ENCODE measurements around the gene C1QA.

Gene C1QA

DNA sequence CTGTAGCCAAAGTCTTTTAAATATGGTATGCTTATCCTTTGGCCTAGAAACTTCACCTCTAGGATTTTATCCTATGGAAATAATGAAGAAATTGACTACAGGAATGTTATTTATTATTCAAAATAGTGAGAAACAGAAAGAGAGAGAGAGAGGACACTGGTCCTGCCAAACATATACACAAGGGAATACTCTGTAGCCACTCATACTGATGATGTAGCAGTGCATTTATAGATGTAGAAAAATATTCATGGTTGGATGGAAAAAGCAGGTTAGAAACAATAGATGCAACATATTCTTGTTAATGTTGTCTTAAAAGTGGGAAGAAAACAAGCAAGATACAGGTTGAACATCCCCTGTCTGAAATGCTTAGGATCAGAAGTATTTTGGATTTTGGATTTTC is 52.0 kb downstream of the C1QA start:
- H3K9me3 ChIP-seq = no peaks in the 10 kb centered on the region

More for the DNA sequence above, 52.0 kb downstream of the C1QA start:
- TF ChIP-seq, protein P1, sequence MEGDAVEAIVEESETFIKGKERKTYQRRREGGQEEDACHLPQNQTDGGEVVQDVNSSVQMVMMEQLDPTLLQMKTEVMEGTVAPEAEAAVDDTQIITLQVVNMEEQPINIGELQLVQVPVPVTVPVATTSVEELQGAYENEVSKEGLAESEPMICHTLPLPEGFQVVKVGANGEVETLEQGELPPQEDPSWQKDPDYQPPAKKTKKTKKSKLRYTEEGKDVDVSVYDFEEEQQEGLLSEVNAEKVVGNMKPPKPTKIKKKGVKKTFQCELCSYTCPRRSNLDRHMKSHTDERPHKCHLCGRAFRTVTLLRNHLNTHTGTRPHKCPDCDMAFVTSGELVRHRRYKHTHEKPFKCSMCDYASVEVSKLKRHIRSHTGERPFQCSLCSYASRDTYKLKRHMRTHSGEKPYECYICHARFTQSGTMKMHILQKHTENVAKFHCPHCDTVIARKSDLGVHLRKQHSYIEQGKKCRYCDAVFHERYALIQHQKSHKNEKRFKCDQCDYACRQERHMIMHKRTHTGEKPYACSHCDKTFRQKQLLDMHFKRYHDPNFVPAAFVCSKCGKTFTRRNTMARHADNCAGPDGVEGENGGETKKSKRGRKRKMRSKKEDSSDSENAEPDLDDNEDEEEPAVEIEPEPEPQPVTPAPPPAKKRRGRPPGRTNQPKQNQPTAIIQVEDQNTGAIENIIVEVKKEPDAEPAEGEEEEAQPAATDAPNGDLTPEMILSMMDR (IDR thresholded peaks at IDR 0.05) = no peak
- no peak for DNase-seq
- H3K4me1 ChIP-seq = no peaks in the 10 kb centered on the region
- no peak overlapping the region for H3K27ac ChIP-seq
- H3K27me3 ChIP-seq = peaks cover 0 to 38% of the 10 kb centered on the region in 2 donors
- intact Hi-C loops (cut with DNase I; ENCODE audit: low total_unique reads) = no loop called here
- H3K4me3 ChIP-seq = no peak overlapping the region
- H3K36me3 ChIP-seq = no peaks in the 10 kb centered on the region
